IMR-90 (cell line): ENCODE results near the gene CSN1S1. TPM values are rescaled to one million over a fixed set of nuclear protein-coding genes. Genes with fewer than 3 reads are reported as not detected.

ENCODE experiments used
- ATAC-seq: fragments of 200-7000 bp; cut with Tn5 transposase; 2 replicates; pipeline ENCODE4 v1.9.1; 2020; ENCODE audit warnings: low read depth, mild to moderate bottlenecking, moderate library complexity
- BruUV-seq: library from RNA; stranded (reverse); fragments of 400-500 nt; replicated peaks from 2 replicates; lab custom pipeline; 2021; lab: Mats Ljungman, UMichigan
- CTCF ChIA-PET: fragments of 300-600 bp; formaldehyde crosslinking; extraction: SDS; loops from one replicate; lab custom pipeline; 2021; ENCODE audit warnings: antibody characterized with exemption; lab: Yijun Ruan, JAX
- POLR2A ChIA-PET: fragments of 300-600 bp; sonication (Branson Sonifier 250); formaldehyde crosslinking; loops from one replicate; lab custom pipeline; 2022; ENCODE audit warnings: antibody characterized with exemption; ENCODE audit not compliant: unreplicated experiment; lab: Charles Lee
- DNase-seq: peaks from one replicate; pipeline ENCODE4 v3.0.0; 2013
- H2AFZ ChIP-seq: replicated peaks from 2 replicates; pipeline ENCODE3; 2013; ENCODE audit warnings: low read length, mild to moderate bottlenecking; ENCODE audit not compliant: poor library complexity
- H2AK5ac ChIP-seq: 2 replicates; pipeline ENCODE4 v1.6.1; 2013; ENCODE audit warnings: low read depth, low read length, inconsistent platforms
- H2AK9ac ChIP-seq: replicated peaks from 2 replicates; pipeline ENCODE3; 2013; ENCODE audit warnings: mild to moderate bottlenecking, low read depth, low read length, moderate library complexity; ENCODE audit not compliant: poor library complexity
- H2BK120ac ChIP-seq: 2 replicates; pipeline ENCODE4 v1.6.1; 2013; ENCODE audit warnings: low read depth, low read length, inconsistent platforms
- H2BK15ac ChIP-seq: 3 replicates; pipeline ENCODE4 v1.6.1; 2013; ENCODE audit warnings: low read depth, low read length, inconsistent platforms
- H2BK20ac ChIP-seq: 2 replicates; pipeline ENCODE4 v1.6.1; 2013; ENCODE audit warnings: low read depth, mild to moderate bottlenecking, inconsistent platforms, low read length, moderate library complexity
- H2BK5ac ChIP-seq: 2 replicates; pipeline ENCODE4 v1.6.1; 2013; ENCODE audit warnings: mild to moderate bottlenecking, low read depth, low read length, inconsistent platforms; ENCODE audit not compliant: poor library complexity, severe bottlenecking
- H3K14ac ChIP-seq: replicated peaks from 2 replicates; pipeline ENCODE4 v1.6.1; 2013; ENCODE audit warnings: low read depth, low read length, inconsistent platforms
- H3K18ac ChIP-seq: 2 replicates; pipeline ENCODE4 v1.6.1; 2013; ENCODE audit warnings: low read depth, low read length, control low read depth
- H3K23ac ChIP-seq: 2 replicates; pipeline ENCODE4 v1.6.1; 2013; ENCODE audit warnings: low read depth, low read length, inconsistent platforms
- H3K27ac ChIP-seq: 2 replicates; pipeline ENCODE4 v1.5.1; 2013; ENCODE audit warnings: mild to moderate bottlenecking, control low read depth, low read length; ENCODE audit not compliant: insufficient read depth
- H3K27me3 ChIP-seq: 2 replicates; pipeline ENCODE4 v1.6.1; 2013; ENCODE audit warnings: low read length; ENCODE audit not compliant: control insufficient read depth, insufficient read depth
- H3K36me3 ChIP-seq: 2 replicates; pipeline ENCODE4 v1.6.1; 2013; ENCODE audit warnings: low read length, mixed read lengths; ENCODE audit not compliant: control insufficient read depth, insufficient read depth
- H3K4ac ChIP-seq: 2 replicates; pipeline ENCODE4 v1.6.1; 2013; ENCODE audit warnings: low read depth, low read length, inconsistent platforms
- H3K4me1 ChIP-seq: 2 replicates; pipeline ENCODE4 v1.6.1; 2013; ENCODE audit warnings: low read length, mixed read lengths; ENCODE audit not compliant: control insufficient read depth, insufficient read depth
- H3K4me2 ChIP-seq: 2 replicates; pipeline ENCODE4 v1.6.1; 2013; ENCODE audit warnings: low read depth, mild to moderate bottlenecking, control low read depth, low read length, moderate library complexity
- H3K4me3 ChIP-seq: 2 replicates; pipeline ENCODE4 v1.5.1; 2013; ENCODE audit warnings: low read depth, mild to moderate bottlenecking, control low read depth, low read length, moderate library complexity; ENCODE audit not compliant: insufficient read depth
- H3K56ac ChIP-seq: 2 replicates; pipeline ENCODE4 v1.6.1; 2013; ENCODE audit warnings: low read length, inconsistent platforms; ENCODE audit not compliant: insufficient read depth; ENCODE audit errors: extremely low read depth
- H3K79me1 ChIP-seq, 2 experiments: 2 replicates each; pipeline ENCODE4 v1.6.1; 2013; ENCODE audit warnings: low read length in 2 of 2, inconsistent platforms in 1 of 2, low read depth in 1 of 2
- H3K9ac ChIP-seq: 2 replicates; pipeline ENCODE4 v1.6.1; 2013; ENCODE audit warnings: low read depth, low read length, control low read depth
- H3K9me1 ChIP-seq: 2 replicates; pipeline ENCODE4 v1.6.1; 2013; ENCODE audit warnings: low read length, inconsistent platforms; ENCODE audit not compliant: insufficient read depth
- H3K9me3 ChIP-seq: 2 replicates; pipeline ENCODE4 v1.6.1; 2013; ENCODE audit warnings: low read length; ENCODE audit not compliant: control insufficient read depth, insufficient read depth
- H4K20me1 ChIP-seq: 2 replicates; pipeline ENCODE4 v1.6.1; 2013; ENCODE audit warnings: low read length, inconsistent platforms; ENCODE audit not compliant: insufficient read depth
- H4K5ac ChIP-seq: 2 replicates; pipeline ENCODE4 v1.6.1; 2013; ENCODE audit warnings: mild to moderate bottlenecking, low read depth, low read length, control low read depth
- H4K8ac ChIP-seq, 2 experiments: 2 replicates each; pipeline ENCODE4 v1.6.1; 2013; ENCODE audit warnings: low read depth in 2 of 2, low read length in 2 of 2, control low read depth in 1 of 2, inconsistent platforms in 1 of 2
- H4K91ac ChIP-seq: 2 replicates; pipeline ENCODE4 v1.6.1; 2013; ENCODE audit warnings: low read depth, low read length, inconsistent platforms; ENCODE audit not compliant: insufficient read depth
- CEBPB ChIP-seq: IDR thresholded peaks from 2 replicates; pipeline ENCODE4 v1.6.1; 2012; ENCODE audit warnings: low read depth, low read length, improper control_type of control experiment
- FOS ChIP-seq: fragments of 150-350 bp; IDR thresholded peaks from 2 replicates; pipeline ENCODE4 v1.6.1; 2016; ENCODE audit warnings: low read depth, low read length
- MAFK ChIP-seq: IDR thresholded peaks from 2 replicates; pipeline ENCODE4 v1.6.1; 2012; ENCODE audit warnings: low read depth, low read length, improper control_type of control experiment
- MAZ ChIP-seq: IDR thresholded peaks from 2 replicates; pipeline ENCODE4 v1.6.1; 2012; ENCODE audit warnings: low read depth, mild to moderate bottlenecking, low read length, improper control_type of control experiment, moderate library complexity, borderline replicate concordance
- NFE2L2 ChIP-seq: fragments of 150-350 bp; IDR thresholded peaks from 2 replicates; pipeline ENCODE4 v1.6.1; 2016; ENCODE audit warnings: low read depth, mild to moderate bottlenecking, low read length
- POLR2A ChIP-seq: IDR thresholded peaks from 2 replicates; pipeline ENCODE4 v1.6.1; 2012; ENCODE audit warnings: mild to moderate bottlenecking, low read depth, low read length
- RAD21 ChIP-seq: IDR thresholded peaks from 2 replicates; pipeline ENCODE4 v1.6.1; 2012; ENCODE audit warnings: low read length, improper control_type of control experiment
- RCOR1 ChIP-seq: IDR thresholded peaks from 2 replicates; pipeline ENCODE4 v1.6.1; 2012; ENCODE audit warnings: mild to moderate bottlenecking, low read length, improper control_type of control experiment; ENCODE audit not compliant: insufficient replicate concordance
- RFX5 ChIP-seq: IDR thresholded peaks from 2 replicates; pipeline ENCODE4 v1.8.0; 2012; ENCODE audit warnings: low read depth, mild to moderate bottlenecking, low read length, moderate library complexity
- SMC3 ChIP-seq: fragments of 150-350 bp; IDR thresholded peaks from 2 replicates; pipeline ENCODE4 v1.6.1; 2016; ENCODE audit warnings: low read depth, mild to moderate bottlenecking, antibody characterized with exemption, low read length, moderate library complexity
- WGBS, 2 experiments: methylation state at CpG; one replicate each; pipeline versions ENCODE4 v1.1.5 to v1.1.7; 2013; ENCODE audit warnings: missing lambda C conversion rate in 2 of 2; ENCODE audit not compliant: insufficient read length in 1 of 2; ENCODE audit errors: extremely low coverage in 2 of 2; 5-methylcytosine and 5-hydroxymethylcytosine counted together
- dilution Hi-C: fragments of 300-500 bp; cut with HindIII; formaldehyde crosslinking; loops from one replicate; pipeline ENCODE4 v1.14.3; 2018; ENCODE audit warnings: low sequenced_read_pairs; ENCODE audit not compliant: unreplicated experiment
- in situ Hi-C: fragments of 300-500 bp; cut with MboI; formaldehyde crosslinking; loops from 3 replicates; pipeline ENCODE4 v1.14.3; 2019; ENCODE audit warnings: low sequenced_read_pairs, inconsistent platforms, mixed read lengths
- intact Hi-C: fragments of 100-400 bp; cut with micrococcal nuclease; formaldehyde crosslinking; loops from 2 replicates; pipeline ENCODE4 v1.10.0; 2022
- polyA plus RNA-seq, 3 experiments: library from polyadenylated mRNA; depleted of rRNA; stranded (reverse); fragments of >200 nt; gene quantifications; 2 replicates each; pipeline ENCODE4 v1.2.3, GENCODE V29; 2012; ENCODE audit warnings: low replicate concordance in 1 of 3
- total RNA-seq: library from RNA; depleted of rRNA; stranded (reverse); fragments of >200 nt; gene quantifications from 2 replicates; pipeline ENCODE4 v1.2.3, GENCODE V29; 2012
- TF ChIP-seq, protein P1 (sequence below): fragments of 150-350 bp; IDR thresholded peaks from 2 replicates; pipeline ENCODE4 v1.6.1; 2017; ENCODE audit warnings: mild to moderate bottlenecking, antibody characterized with exemption, low read length, low read depth
- TF ChIP-seq, protein P2 (sequence below): conservative IDR thresholded peaks from 2 replicates; pipeline ENCODE4 v1.5.1; 2012; ENCODE audit warnings: mild to moderate bottlenecking, low read depth, low read length, improper control_type of control experiment

The CSN1S1 gene
- total and polyA plus RNA-seq, 2 of the 4 experiments (the other 2 are of a cell fraction), result not detected

DNA sequence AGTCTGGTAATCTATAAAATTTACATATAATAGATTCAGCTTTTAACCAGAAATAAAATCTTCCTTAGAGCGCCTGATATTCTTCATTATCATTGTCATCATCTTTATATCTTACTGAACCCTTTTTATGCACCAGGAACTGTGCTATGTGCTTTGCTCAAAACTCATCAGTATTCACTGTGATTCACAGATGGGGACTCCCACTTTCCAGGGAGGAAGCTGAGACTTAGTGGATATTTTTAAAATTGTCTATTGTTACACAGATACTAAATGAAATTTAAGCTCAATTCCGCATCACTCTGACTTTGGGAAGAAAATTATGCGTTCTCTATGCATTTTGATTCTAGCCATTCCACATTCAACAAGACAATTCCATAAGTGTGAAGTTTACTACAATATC, 36.1 kb upstream of the CSN1S1 start:
- ChIA-PET CTCF (no interaction called here), POLR2A (no interaction called here)
- no peak overlapping the region for H3K9ac ChIP-seq
- H2BK20ac ChIP-seq, result no peak overlapping the region
- no peak overlapping the region for H2BK5ac ChIP-seq
- no peaks in the 10 kb centered on the region for H3K9me1 ChIP-seq
- no peak overlapping the region for H2BK15ac ChIP-seq
- no peaks in the 10 kb centered on the region for H4K20me1 ChIP-seq
- H4K8ac ChIP-seq, result no peak overlapping the region
- no peak overlapping the region for H3K14ac ChIP-seq
- no peak overlapping the region for H3K56ac ChIP-seq
- H3K36me3 ChIP-seq, result no peaks in the 10 kb centered on the region
- no peak for ATAC-seq
- H4K91ac ChIP-seq, result no peak overlapping the region
- intact Hi-C loops (loop anchor here (5.0 kb wide), 1 partner anchor 663 kb away; no protein-coding TSS in a partner anchor), in situ Hi-C loops (no loop called here), dilution Hi-C loops (no loop called here)
- H3K27ac ChIP-seq, result no peak overlapping the region
- no TSS peak for BruUV-seq
- no peak overlapping the region for H3K23ac ChIP-seq
- H3K18ac ChIP-seq, result no peak overlapping the region
- no peaks in the 10 kb centered on the region for H3K9me3 ChIP-seq
- no peaks in the 10 kb centered on the region for H3K27me3 ChIP-seq
- WGBS, 2 experiments, result no CpG with 5 or more reads among the region's 3 CpGs
- no peak overlapping the region for H3K4me2 ChIP-seq
- no peak overlapping the region for H2AFZ ChIP-seq
- H2BK120ac ChIP-seq, result no peak overlapping the region
- H2AK9ac ChIP-seq, result no peak overlapping the region
- H3K4me1 ChIP-seq, result no peaks in the 10 kb centered on the region
- H3K4me3 ChIP-seq, result no peak overlapping the region
- H3K4ac ChIP-seq, result no peak overlapping the region
- DNase-seq, result no peak
- H3K79me1 ChIP-seq, result no peaks in the 10 kb centered on the region
- no peak overlapping the region for H4K5ac ChIP-seq
- no peak overlapping the region for H2AK5ac ChIP-seq
- TF ChIP-seq, protein P1, sequence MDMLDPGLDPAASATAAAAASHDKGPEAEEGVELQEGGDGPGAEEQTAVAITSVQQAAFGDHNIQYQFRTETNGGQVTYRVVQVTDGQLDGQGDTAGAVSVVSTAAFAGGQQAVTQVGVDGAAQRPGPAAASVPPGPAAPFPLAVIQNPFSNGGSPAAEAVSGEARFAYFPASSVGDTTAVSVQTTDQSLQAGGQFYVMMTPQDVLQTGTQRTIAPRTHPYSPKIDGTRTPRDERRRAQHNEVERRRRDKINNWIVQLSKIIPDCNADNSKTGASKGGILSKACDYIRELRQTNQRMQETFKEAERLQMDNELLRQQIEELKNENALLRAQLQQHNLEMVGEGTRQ, result no peak
- TF ChIP-seq MAZ, result no peak
- no peak for TF ChIP-seq CEBPB
- no peak for TF ChIP-seq MAFK
- TF ChIP-seq RAD21, result no peak
- no peak for TF ChIP-seq RCOR1
- TF ChIP-seq, protein P2, sequence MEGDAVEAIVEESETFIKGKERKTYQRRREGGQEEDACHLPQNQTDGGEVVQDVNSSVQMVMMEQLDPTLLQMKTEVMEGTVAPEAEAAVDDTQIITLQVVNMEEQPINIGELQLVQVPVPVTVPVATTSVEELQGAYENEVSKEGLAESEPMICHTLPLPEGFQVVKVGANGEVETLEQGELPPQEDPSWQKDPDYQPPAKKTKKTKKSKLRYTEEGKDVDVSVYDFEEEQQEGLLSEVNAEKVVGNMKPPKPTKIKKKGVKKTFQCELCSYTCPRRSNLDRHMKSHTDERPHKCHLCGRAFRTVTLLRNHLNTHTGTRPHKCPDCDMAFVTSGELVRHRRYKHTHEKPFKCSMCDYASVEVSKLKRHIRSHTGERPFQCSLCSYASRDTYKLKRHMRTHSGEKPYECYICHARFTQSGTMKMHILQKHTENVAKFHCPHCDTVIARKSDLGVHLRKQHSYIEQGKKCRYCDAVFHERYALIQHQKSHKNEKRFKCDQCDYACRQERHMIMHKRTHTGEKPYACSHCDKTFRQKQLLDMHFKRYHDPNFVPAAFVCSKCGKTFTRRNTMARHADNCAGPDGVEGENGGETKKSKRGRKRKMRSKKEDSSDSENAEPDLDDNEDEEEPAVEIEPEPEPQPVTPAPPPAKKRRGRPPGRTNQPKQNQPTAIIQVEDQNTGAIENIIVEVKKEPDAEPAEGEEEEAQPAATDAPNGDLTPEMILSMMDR, result no peak
- no peak for TF ChIP-seq FOS
- TF ChIP-seq RFX5, result no peak
- TF ChIP-seq SMC3, result no peak
- no peak for TF ChIP-seq NFE2L2
- TF ChIP-seq POLR2A, result no peak
